ENCODE results near the gene IL18. TPM values are rescaled to one million over a fixed set of nuclear protein-coding genes. Genes with fewer than 3 reads are reported as not detected.
"Not testable (repeated sequence)": the region's sequence is repeated elsewhere in the genome, so short reads cannot be mapped to it uniquely, and the experiment has no call there.

IL18 gene
- total RNA-seq = 0.22 TPM in 1 of 2 replicates, not detected in the other

DNA sequence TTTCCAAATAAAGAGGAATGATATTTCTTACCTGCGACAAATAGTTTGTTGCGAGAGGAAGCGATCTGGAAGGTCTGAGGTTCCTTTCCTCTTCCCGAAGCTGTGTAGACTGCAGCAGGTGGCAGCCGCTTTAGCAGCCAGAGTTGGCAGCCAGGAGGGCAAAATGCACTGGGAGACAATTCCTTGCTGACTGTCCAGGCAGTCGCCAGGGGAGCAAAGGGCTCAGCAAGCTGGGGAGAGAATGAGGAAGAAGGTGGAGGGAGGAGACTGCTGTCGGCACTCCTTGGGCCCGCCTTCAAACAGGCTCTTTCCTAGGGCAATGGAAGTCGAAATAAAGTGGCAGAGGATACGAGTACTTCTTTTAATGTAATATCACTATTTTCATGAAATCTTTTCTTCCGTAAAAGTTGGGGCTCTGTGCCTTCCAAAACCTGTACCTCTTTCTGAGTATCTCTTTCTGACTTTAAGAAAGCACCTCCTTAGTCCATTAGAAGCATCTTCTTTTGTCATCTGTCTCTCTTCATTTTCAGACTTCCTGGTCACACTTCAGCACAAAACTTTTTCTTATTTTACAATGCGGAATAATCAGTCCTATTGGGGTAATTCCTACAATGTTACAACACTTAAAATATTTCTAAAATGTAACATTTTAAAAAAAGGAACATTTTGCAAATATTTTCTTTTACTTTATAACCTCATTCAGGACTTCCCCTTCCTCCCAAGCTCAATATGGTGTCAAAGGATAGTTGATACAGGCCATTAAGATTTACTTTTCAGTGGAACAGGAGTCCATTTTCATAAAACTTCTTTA, at the start of gene IL18:
IL18 (minus strand) TSS at position 220 of the 811 bp plus-strand sequence. CDS start 9,041 bp downstream, outside the sequence.
- peak in 1 of 2 donors; percentile 7 for DNase-seq (ENCODE audit: low read depth in 2 of 2)

DNA sequence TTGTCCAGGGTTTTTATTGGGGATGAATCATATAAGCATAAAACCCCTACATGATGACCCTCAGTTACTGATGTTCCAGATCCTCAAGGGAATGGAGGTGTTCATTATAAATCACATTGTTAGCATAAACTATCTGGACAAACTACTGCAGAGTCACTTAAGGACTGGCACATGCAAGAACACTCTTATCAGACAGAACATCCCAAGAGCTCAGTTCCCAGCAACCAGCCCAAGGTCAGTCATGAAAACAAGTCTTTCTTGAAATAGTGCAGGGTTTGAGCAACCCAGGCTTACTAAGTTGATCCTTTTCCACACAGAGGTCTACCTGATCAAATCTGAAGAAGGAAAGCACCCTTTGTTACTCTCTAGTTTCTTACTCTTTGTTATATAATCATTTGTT, 48.8 kb upstream of the IL18 start:
- DNase-seq (ENCODE audit: low read depth in 2 of 2) = no peak

- DNase-seq (ENCODE audit: low read depth in 2 of 2) = no peak
These were observed 48.4 kb upstream of the IL18 start for GRCh38 chr11:112212290-112212689.

DNA sequence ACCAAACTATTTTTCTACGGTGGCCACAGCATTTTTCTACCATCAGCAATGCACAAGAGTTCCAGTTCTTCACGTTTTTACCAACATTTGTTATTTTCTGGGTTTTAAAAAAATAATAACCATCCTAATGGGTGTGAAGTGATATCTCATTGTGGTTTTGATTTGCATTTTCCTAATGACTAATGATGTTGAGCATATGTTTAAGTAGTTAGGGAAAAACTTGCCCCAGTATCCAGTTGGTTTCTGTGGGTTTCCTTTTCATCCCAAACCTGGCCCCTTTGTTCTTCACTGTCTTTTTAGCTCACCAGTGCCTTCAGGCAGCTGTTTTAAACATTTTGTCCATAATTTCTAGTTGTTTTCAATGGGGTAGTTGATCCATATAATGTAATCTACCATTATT, 47.6 kb upstream of the IL18 start:
- DNase-seq (ENCODE audit: low read depth in 2 of 2) = peak in 1 of 2 donors; percentile 7

- DNase-seq (ENCODE audit: low read depth in 2 of 2) = no peak
These were observed 47.0 kb upstream of the IL18 start for GRCh38 chr11:112210890-112211289.

DNA sequence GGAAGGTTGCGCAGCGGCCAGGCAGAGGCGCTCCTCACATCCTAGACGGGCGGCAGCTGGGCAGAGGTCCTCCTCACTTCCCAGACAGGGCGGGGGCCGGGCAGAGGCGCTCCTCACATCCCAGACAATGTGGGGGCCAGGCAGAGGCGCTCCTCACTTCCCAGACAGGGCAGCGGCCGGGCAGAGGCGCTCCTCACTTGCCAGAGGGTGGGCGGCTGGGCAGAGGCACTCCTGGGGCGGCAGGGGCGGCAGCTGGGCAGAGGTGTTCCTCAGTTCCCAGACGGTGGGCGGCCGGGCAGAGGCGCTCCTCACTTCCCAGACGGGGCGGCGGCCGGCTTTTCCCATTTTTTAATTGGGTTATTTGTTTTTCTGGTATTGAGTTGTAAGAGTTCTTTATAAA, 42.2 kb upstream of the IL18 start:
- DNase-seq (ENCODE audit: low read depth in 2 of 2) = no peak

- no peak for DNase-seq (ENCODE audit: low read depth in 2 of 2)
These were observed 36.4 kb upstream of the IL18 start for GRCh38 chr11:112200252-112200651.

- DNase-seq (ENCODE audit: low read depth in 2 of 2) = not testable (repeated sequence)
These were observed 35.2 kb upstream of the IL18 start for GRCh38 chr11:112199101-112199500.

DNA sequence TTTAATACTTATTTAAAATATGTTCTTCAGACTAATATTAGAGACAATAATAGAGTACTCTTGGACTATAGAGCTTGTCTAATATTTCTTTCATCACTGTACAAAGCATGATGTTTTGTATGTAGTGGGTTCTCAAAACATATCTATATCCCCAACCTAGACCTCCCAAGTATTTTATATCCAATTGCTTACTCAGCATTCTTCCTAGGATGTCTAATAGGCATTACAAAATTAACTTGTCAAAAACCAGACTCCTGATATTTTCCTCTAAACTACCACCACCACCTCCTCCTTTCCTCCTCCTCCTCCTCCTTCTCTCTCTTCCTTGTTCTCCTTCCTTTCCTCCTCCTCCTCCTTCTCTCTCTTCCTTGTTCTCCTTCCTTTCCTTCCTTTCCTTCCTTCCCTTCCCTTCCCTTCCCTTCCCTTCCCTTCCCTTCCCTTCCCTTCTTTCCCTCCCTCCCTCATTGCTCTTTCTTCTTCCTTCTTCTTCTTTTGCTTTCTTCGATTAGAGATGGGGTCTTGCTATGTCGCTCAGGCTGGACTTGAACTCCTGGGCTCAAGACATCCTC, 32.7 kb upstream of the IL18 start:
- DNase-seq (ENCODE audit: low read depth in 2 of 2) = no peak

DNA sequence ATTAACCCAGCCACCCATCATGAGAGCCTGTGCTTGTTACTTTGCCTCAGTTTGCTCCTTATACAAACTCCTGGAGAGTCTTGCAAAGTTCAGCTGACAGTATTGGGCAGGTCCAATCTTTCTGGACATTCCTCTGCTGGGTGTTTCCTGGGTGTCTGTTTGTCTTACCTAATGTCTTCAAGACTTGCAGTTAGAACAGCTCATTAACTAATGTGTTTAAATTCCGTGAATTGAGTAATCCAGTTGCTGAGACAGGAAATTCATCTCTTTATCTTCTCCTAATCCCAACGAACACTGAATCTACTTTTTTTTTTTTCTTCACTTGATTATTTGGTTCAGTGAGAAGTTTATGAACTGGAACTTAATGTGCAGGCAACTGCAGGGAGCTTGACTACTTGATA, 32.1 kb upstream of the IL18 start:
- no peak for DNase-seq (ENCODE audit: low read depth in 2 of 2)

GRCh38 chr11:112195113-112195512, 31.2 kb upstream of the IL18 start:
- not testable (repeated sequence) for DNase-seq (ENCODE audit: low read depth in 2 of 2)

GRCh38 chr11:112186304-112186703, 22.4 kb upstream of the IL18 start:
- DNase-seq (ENCODE audit: low read depth in 2 of 2) = no peak

- no peak for DNase-seq (ENCODE audit: low read depth in 2 of 2)
These were observed 22.0 kb upstream of the IL18 start for GRCh38 chr11:112185883-112186282.

DNA sequence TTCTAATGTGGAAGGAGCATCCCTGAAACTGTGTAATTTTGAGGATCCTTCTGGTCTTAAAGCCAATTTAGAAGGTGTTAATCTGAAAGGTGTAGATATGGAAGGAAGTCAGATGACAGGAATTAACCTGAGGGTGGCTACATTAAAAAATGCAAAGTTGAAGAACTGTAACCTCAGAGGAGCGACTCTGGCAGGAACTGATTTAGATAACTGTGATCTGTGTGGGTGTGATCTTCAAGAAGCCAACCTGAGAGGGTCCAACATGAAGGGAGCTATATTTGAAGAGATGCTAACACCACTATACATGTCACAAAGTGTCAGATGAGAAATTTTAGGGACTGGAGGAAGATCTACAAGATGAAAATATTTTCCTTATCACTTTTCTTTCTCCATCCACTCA, 19.0 kb upstream of the IL18 start:
- no peak for DNase-seq (ENCODE audit: low read depth in 2 of 2)

GRCh38 chr11:112179601-112180000, 15.7 kb upstream of the IL18 start:
- no peak for DNase-seq (ENCODE audit: low read depth in 2 of 2)

GRCh38 chr11:112178936-112179335, 15.0 kb upstream of the IL18 start:
- no peak for DNase-seq (ENCODE audit: low read depth in 2 of 2)

DNA sequence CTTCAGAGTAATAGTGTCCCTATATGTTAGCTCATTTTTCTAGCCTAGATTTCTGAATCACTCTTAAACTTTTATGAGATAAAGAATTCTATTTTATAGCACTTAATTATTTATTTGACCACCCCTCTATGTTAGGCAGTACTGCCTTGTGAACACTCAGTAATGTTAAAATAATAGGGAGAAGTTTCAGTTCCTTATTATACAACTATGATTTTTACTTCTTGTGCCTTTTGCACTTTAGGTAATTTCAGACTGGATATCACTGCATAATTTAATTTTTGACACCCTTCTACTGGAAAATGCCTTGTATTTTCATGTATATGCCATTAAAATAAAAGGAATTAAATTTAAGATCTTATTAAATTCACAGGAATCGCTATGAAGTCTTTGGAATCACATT, 14.5 kb upstream of the IL18 start:
- DNase-seq (ENCODE audit: low read depth in 2 of 2) = no peak

DNA sequence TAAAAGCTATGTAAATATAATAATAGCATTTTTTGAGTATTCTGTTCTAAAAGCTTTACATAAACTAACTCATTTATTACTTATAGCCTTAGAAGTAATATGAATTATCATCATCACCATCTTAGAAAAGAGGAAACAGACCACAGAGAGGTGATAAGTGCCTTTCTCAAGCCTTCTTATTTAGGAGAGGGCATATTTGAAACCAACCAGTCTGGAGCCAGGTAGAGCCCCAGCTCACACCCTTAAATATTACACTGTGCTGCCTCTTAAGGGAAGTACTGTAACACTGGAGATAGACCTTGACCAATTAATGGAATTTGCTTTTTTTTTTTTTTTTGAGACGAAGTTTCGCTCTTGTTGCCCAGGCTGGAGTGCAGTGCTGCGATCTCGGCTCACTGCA, 13.7 kb upstream of the IL18 start:
- no peak for DNase-seq (ENCODE audit: low read depth in 2 of 2)

DNA sequence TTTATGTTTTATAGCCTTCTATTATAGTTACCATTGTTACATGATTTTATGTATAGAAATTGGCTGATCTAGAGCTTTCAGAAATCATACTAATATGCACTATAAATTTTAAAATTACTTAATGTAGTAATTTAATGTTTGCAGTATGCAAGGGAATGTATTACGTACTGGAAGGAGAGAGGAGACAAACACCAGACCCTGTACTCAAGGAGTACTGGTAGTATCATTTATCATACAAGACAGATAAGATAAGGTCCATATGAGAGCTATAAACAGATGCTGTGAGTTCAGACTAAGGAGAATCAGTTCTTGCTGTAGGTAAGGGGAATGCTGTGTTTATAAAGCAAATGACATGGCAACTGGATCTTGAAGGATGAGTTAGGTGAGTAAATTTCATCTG, 12.2 kb upstream of the IL18 start:
- DNase-seq (ENCODE audit: low read depth in 2 of 2) = no peak

DNA sequence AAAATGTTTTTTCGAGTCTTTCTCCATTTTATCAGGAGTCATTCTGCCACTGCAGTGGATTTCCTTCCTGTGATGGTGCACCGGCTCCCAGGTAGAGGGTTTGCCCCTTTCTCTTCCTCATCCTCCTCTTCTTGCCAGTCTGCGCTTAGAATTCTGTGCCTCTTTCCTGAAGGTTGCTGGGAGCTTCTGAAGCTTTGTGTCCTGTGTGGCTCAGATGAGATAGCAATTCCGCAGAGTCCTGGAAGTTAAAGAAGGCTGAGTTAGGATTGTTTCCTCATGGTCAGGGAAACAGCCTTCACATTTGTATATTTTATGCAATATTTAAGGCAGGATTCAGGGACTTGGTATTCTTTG, 11.7 kb upstream of the IL18 start:
- no peak for DNase-seq (ENCODE audit: low read depth in 2 of 2)

GRCh38 chr11:112174789-112175598, 11.1 kb upstream of the IL18 start, which contains the start of gene BCO2:
Gene BCO2 (plus strand): TSS chr11:112175512. CDS start chr11:112175602, 90 bp downstream.
- peak; percentile 79 to 89 for DNase-seq (ENCODE audit: low read depth in 2 of 2)

- no peak for DNase-seq (ENCODE audit: low read depth in 2 of 2)
These were observed 9.3 kb upstream of the IL18 start for GRCh38 chr11:112173152-112173551.
